Prostate gland (tissue), 2 donors: ENCODE data around the gene ARPP19.

Experiments used
- POLR2AphosphoS5 ChIP-seq: sonication (generic); formaldehyde crosslinking; IDR thresholded peaks from one replicate; pipeline ENCODE4 v1.6.1; 2017; ENCODE audit warnings: antibody characterized with exemption
- TF ChIP-seq, protein P1 (sequence below), 4 experiments: fragments of 200-600 bp in 2 of 4; fragments of 450-650 bp in 2 of 4; sonication (generic) in 2 of 4; IDR thresholded peaks; 1 replicate in 3 of 4; 2 replicates in 1 of 4; pipeline ENCODE4 v1.5.1; 2016 to 2019; ENCODE audit warnings: antibody characterized with exemption in 4 of 4, mild to moderate bottlenecking in 2 of 4, moderate library complexity in 2 of 4

DNA sequence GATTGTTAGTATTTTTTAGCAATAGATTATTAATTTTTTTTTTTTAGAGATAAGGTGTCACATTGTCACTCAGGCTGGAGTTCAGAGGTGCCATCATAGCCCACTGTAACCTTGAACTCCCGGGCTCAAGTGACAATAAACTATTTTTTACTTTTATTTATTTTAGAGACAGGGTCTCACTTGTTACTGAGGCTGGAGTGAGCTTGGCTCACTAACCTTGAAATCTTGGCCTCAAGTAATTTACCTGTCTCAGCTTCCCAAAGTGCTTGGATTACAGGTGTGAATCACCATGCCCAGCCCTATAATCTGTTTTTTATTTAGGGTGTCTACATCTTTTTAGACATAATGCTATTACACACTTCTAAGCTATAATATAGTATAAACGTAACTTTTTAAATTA is 7.9 kb upstream of the ARPP19 start:
- TF ChIP-seq, protein P1, sequence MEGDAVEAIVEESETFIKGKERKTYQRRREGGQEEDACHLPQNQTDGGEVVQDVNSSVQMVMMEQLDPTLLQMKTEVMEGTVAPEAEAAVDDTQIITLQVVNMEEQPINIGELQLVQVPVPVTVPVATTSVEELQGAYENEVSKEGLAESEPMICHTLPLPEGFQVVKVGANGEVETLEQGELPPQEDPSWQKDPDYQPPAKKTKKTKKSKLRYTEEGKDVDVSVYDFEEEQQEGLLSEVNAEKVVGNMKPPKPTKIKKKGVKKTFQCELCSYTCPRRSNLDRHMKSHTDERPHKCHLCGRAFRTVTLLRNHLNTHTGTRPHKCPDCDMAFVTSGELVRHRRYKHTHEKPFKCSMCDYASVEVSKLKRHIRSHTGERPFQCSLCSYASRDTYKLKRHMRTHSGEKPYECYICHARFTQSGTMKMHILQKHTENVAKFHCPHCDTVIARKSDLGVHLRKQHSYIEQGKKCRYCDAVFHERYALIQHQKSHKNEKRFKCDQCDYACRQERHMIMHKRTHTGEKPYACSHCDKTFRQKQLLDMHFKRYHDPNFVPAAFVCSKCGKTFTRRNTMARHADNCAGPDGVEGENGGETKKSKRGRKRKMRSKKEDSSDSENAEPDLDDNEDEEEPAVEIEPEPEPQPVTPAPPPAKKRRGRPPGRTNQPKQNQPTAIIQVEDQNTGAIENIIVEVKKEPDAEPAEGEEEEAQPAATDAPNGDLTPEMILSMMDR (IDR thresholded peaks at IDR 0.05): no peak
- no peak for TF ChIP-seq POLR2AphosphoS5
